Activated CD8-positive, alpha-beta memory T cell treated with anti-CD3 and anti-CD28 coated beads, Interleukin-2, amount 50 U/mL, for 4 hours (primary cell): Measurements from ENCODE around the gene ZNF621.

Experiments used
- DNase-seq: peaks from one replicate; pipeline ENCODE4 v3.0.0-alpha.2; 2020

The ZNF621 gene

DNA sequence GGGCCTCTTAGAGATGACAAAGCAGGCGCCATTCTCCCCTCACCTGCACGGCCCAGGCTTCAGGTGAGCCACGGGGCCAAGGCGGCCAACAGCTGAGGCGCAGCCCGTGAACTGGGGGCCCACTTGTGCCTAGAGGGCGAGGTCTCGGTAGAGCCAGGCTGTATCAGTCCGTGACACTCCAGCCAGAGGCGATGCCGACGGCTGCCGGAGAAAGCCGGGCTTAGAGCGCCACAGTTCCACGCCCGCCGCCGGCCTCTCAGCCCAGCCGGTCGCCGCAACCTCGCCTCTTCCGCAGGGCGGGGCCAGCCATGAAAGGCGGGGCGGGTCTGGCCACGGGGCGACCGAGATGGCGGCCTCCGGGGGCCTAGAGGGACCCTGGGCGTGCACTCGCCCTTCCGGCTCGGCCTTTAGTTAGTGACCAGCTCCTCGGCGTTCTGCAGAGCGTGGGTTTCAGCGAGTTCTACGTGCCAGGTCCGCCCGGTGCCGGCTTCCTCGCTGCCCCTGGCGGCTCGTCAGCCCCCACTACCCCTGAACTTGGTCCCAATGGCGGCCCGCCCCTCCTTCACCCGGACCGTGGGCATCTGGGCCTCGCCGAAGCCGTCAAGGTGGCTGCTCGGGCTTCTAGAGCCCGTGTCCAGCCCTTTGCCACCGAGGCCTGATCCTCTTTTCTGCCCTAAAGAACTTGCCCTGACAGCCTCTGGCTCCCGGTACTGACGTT, at the start of gene ZNF621:
Gene ZNF621, plus strand, starts transcription at position 393 of the 718 bp plus-strand sequence. CDS start 881 bp downstream, outside the sequence.
- peak; percentile 85 for DNase-seq

GRCh38 chr3:40476478-40477470, 48.0 kb upstream of the ZNF621 start, which contains the start of gene ZNF619:
TSS of gene ZNF619 (plus strand) at chr3:40477122. CDS start at chr3:40477980, 858 bp downstream.
- DNase-seq: peak; percentile 55

- no peak for DNase-seq
Measured at GRCh38 chr3:40477666-40478065, 47.1 kb upstream of the ZNF621 start.

- DNase-seq: no peak
Measured at GRCh38 chr3:40487172-40487571, 37.6 kb upstream of the ZNF621 start.

GRCh38 chr3:40490916-40491315, 33.8 kb upstream of the ZNF621 start:
- DNase-seq: no peak

DNA sequence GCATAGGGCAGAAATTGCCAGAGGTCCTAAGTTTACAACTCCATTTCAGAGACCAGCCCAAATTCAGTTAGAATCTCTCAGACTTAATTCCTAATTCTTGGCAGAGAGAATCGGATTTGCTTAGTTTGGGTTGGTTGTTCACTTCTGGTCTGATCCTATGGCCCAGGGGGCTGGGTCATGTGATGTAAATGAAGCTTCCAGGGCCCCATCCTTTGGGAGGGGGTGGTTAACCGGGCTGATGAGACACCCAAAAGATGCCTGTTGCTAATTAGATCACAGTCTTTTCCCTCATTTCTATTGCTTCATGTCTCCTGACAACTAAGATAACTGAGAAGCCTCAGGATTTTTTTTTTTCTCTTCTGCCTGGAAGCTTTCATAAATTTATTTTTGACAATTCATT, 30.1 kb upstream of the ZNF621 start:
- no peak for DNase-seq

GRCh38 chr3:40497288-40497687, 27.5 kb upstream of the ZNF621 start:
- DNase-seq: no peak

DNA sequence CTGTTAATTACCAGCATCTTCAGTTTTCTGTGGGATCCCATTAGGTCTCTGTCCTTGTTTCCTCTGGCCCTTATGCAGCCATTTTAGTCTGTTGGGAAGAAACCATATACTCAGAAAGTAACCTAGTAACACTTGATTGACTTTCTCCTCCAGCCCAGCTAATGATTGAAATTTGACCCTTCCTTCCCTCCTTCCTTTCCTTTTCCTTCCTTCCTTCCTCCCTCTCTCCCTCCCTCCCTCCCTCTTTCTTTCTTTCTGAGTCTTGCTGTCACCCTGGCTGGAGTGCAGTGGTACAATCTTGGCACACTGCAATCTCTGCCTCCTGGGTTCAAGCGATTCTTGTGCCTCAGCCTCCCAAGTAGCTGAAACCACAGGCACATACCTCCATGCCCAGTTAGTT, 24.8 kb upstream of the ZNF621 start:
- DNase-seq: no peak

DNA sequence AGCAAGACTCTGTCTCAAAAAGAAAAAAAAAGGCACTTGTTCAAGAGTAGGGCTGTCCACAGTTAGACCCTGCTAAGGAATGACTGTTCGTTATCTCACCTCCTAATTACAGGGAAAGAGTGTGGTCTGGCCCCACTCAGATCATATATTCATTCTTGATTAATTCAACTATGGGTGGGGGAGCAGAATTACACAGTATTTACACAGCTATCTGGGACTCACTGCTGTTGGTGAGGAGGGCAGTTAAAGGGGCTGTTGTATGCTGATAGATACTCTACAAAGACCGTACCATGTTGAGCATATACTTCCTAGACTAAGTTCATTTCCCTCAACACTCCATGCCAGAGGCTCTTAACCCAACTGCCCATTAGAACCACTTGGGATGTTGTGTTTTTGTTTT, 22.7 kb upstream of the ZNF621 start:
- DNase-seq: no peak

GRCh38 chr3:40504636-40505430, 19.9 kb upstream of the ZNF621 start:
- DNase-seq: no peak

DNA sequence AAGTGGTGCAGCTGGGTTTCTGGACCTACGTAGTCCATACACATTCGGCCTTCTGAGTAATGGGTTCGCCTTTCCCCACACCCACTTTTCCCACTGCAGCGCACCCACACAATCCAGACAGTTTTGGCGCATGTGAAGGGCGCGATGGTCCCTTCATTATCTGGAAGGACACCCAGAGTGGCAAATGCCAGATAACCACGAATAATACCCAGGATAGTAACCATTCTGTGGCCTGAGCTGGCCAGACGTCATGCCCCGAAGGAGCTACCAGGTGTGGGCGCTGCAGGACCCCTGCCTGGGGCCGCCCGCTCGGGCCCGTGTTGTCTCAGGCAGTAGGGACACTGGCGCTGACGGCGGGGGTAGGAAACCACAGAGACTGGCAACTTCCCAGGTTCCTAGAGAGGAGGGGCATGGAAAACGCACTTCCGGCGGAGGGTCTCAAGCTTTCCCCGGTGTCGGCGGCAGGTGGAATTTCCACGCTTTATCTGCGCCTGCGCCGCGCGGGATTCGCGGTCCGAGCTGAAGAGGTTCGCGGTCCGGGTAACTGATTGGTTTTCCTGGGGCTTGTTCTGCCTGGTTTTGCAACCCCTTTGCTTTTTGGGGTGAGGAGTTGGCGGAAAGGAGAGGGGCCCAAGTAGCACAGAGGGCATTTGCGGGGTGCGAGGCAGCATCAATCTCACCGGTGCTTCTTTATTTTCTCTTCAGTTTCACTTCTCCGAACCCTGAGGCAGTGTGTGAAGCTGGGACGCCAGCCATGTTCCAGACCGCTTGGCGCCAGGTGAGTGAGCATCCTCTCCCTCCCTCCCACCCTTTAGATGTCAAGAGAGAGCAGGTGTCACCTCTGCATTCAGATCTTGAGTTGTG, 18.9 kb upstream of the ZNF621 start, which contains the start of gene ZNF620:
Gene ZNF620, plus strand, starts transcription at position 441 of the 864 bp plus-strand sequence. Its CDS starts 314 bp downstream, at position 755.
- DNase-seq: peak; percentile 54

- DNase-seq: no peak
Measured at GRCh38 chr3:40511031-40511718, 13.6 kb upstream of the ZNF621 start.

DNA sequence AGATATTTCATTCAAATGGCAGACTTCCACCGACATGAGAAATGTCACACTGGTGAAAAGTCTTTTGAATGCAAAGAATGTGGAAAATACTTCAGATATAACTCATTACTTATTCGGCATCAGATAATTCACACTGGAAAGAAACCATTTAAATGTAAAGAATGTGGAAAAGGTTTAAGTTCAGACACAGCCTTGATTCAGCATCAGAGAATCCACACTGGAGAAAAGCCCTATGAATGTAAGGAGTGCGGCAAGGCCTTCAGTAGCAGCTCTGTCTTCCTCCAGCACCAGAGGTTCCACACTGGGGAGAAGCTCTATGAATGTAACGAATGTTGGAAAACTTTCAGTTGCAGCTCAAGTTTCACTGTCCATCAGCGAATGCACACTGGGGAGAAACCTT, 8.6 kb upstream of the ZNF621 start:
- no peak for DNase-seq

- DNase-seq: no peak
Measured at GRCh38 chr3:40518067-40518466, 6.7 kb upstream of the ZNF621 start.

- no peak for DNase-seq
Measured at GRCh38 chr3:40518848-40519247, 5.9 kb upstream of the ZNF621 start.

- no peak for DNase-seq
Measured at GRCh38 chr3:40521254-40521653, 3.5 kb upstream of the ZNF621 start.

DNA sequence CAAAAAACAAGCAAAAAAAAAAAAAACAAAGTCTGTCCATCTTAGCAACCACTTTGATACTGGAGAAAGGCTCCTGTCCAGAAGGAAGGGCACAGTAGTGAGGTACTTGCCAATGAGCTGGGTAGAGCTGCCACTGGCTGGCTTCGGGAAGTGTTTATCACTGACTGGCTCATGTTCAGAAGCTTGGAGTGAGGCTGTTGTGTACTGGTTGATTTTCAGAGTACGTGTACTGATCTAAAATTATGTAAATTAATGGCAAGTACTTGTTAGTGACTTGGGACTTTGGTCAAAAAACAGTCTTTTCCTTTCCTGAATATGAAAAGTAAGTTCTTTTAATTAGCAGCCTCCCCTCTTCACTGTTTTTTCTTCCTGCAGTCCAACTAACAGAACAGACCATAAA, 979 bp upstream of the ZNF621 start:
- no peak for DNase-seq

GRCh38 chr3:40524222-40524567, 565 bp upstream of the ZNF621 start:
- DNase-seq: no peak

DNA sequence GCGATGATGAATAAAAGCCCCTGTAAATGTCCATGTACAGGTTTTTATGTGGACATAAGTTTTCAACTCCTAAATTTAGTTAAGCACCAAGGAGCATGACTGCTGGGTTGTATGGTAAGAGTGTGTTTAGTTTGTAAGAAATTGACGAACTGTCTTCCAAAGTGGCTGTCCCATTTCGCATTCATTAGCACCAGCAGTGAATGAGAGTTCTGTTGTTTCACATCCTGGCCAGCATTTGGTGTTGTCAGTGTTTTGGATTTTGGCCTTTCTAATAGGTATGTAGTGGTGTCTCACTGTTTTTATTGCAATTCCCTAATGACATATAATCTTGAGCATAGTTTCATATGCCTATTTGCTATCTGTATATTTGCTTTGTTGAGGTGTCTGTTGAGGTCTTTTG, 3.7 kb downstream of the ZNF621 start:
- DNase-seq: no peak

- DNase-seq: no peak
Measured at GRCh38 chr3:40532252-40532651, 7.5 kb downstream of the ZNF621 start.

- no peak for DNase-seq
Measured at GRCh38 chr3:40534283-40534682, 9.5 kb downstream of the ZNF621 start.
